ENCODE results near the gene ITPK1.

The ITPK1 gene

GRCh38 chr14:93042968-93043940 is 72.5 kb downstream of the ITPK1 start (continued):
- TF ChIP-seq ZNF513 (tag by site-specific recombination; IDR thresholded peaks at IDR 0.05) (no peak), GLIS2 (tag by site-specific recombination; IDR thresholded peaks at IDR 0.05) (peak; percentile 72), YY1 (tag by site-specific recombination; IDR thresholded peaks at IDR 0.05) (no peak), ZNF670 (tag by site-specific recombination; IDR thresholded peaks at IDR 0.05; ENCODE audit: low read depth) (no peak), INSM2 (tag by site-specific recombination; IDR thresholded peaks at IDR 0.05) (peak; percentile 92), HOXD13 (CRISPR knock-in tag; IDR thresholded peaks at IDR 0.05; ENCODE audit: borderline replicate concordance) (no peak), ZNF544 (tag by site-specific recombination; IDR thresholded peaks at IDR 0.05) (no peak), SP3 (tag by site-specific recombination; IDR thresholded peaks at IDR 0.05) (peak; percentile 50; the same call in 1 of the 2 replicates), ZNF560 (tag by site-specific recombination; IDR thresholded peaks at IDR 0.05; ENCODE audit: borderline replicate concordance) (no peak), ZNF274 (IDR thresholded peaks at IDR 0.05; ENCODE audit: low read length) (no peak), ZNF274 (tag by site-specific recombination; IDR thresholded peaks at IDR 0.05; ENCODE audit: borderline replicate concordance) (no peak), ZXDB (tag by site-specific recombination; IDR thresholded peaks at IDR 0.05) (peak; percentile 87), ZNF391 (tag by site-specific recombination; IDR thresholded peaks at IDR 0.05; ENCODE audit: borderline replicate concordance, low read depth) (peak; percentile 47; the same call in 1 of the 2 replicates), ZNF211 (tag by site-specific recombination; IDR thresholded peaks at IDR 0.05; ENCODE audit: low read depth) (no peak), KLF16 (tag by site-specific recombination; IDR thresholded peaks at IDR 0.05) (peak; percentile 80), ZNF140 (tag by site-specific recombination; IDR thresholded peaks at IDR 0.05) (no peak), PRDM6 (tag by site-specific recombination; IDR thresholded peaks at IDR 0.05) (peak; percentile 37; the same call in 1 of the 2 replicates), ZNF449 (tag by site-specific recombination; IDR thresholded peaks at IDR 0.05) (peak; percentile 47; the same call in 1 of the 2 replicates), BCL6B (tag by site-specific recombination; IDR thresholded peaks at IDR 0.05) (no peak), ZNF10 (tag by site-specific recombination; IDR thresholded peaks at IDR 0.05) (peak; percentile 14; the same call in 1 of the 2 replicates), ZNF148 (tag by site-specific recombination; IDR thresholded peaks at IDR 0.05; ENCODE audit: borderline replicate concordance) (no peak), ZNF433 (tag by site-specific recombination; IDR thresholded peaks at IDR 0.05; ENCODE audit: low read depth) (no peak), ZNF239 (tag by site-specific recombination; IDR thresholded peaks at IDR 0.05) (no peak), ZEB2 (tag by site-specific recombination; IDR thresholded peaks at IDR 0.05) (peak; percentile 84), ZNF48 (tag by site-specific recombination; IDR thresholded peaks at IDR 0.05) (no peak), KLF8 (tag by site-specific recombination; IDR thresholded peaks at IDR 0.05) (no peak; the same call in 1 of the 2 replicates)
